ENCODE measurements around the gene NUDC. TPM values are rescaled to one million over a fixed set of nuclear protein-coding genes. Genes with fewer than 3 reads are reported as not detected.
A peak's percentile ranks its signal among the peaks of the same experiment; 100 is the strongest.

NUDC gene
- total RNA-seq, 1 donor from 2014 or later = 23.2 TPM

- no peak for TF ChIP-seq CTCF (IDR thresholded peaks at IDR 0.05; ENCODE audit: insufficient read depth, low read length, severe bottlenecking)
- no peaks in the 10 kb centered on the region for H3K27me3 ChIP-seq (ENCODE audit: control insufficient read depth, insufficient read depth, low read length)
- no peak for DNase-seq (ENCODE audit: low read depth)
- FAIRE-seq = no peak
- no peak overlapping the region for H3K4me3 ChIP-seq (ENCODE audit: low read depth, low read length)
- peaks cover 25% of the 10 kb centered on the region for H3K36me3 ChIP-seq (ENCODE audit: control insufficient read depth, insufficient read depth, low read length)
Measured at GRCh38 chr1:26882696-26883463, 38.7 kb upstream of the NUDC start.

- H3K27me3 ChIP-seq (ENCODE audit: control insufficient read depth, insufficient read depth, low read length) = no peaks in the 10 kb centered on the region
- no peak overlapping the region for H3K4me3 ChIP-seq (ENCODE audit: low read depth, low read length)
- no peak for FAIRE-seq
- peaks cover 30% of the 10 kb centered on the region for H3K36me3 ChIP-seq (ENCODE audit: control insufficient read depth, insufficient read depth, low read length)
- TF ChIP-seq CTCF (IDR thresholded peaks at IDR 0.05; ENCODE audit: insufficient read depth, low read length, severe bottlenecking) = peak; percentile 59
- peak; percentile 41 for DNase-seq (ENCODE audit: low read depth)
Measured at GRCh38 chr1:26887125-26887524, 34.4 kb upstream of the NUDC start.

GRCh38 chr1:26888231-26888630 is 33.3 kb upstream of the NUDC start:
- DNase-seq (ENCODE audit: low read depth) (no peak), FAIRE-seq (no peak)
- Histone ChIP-seq H3K36me3 (ENCODE audit: control insufficient read depth, insufficient read depth, low read length) (peaks cover 29% of the 10 kb centered on the region), H3K27me3 (ENCODE audit: control insufficient read depth, insufficient read depth, low read length) (no peaks in the 10 kb centered on the region), H3K4me3 (ENCODE audit: low read depth, low read length) (no peak overlapping the region)
- TF ChIP-seq CTCF (IDR thresholded peaks at IDR 0.05; ENCODE audit: insufficient read depth, low read length, severe bottlenecking) = no peak

GRCh38 chr1:26889551-26890466 is 31.7 kb upstream of the NUDC start, which contains the start of gene GPN2:
Gene GPN2 (minus strand): TSS chr1:26890283. CDS start chr1:26890096, 187 bp downstream.
- no peak for TF ChIP-seq CTCF (IDR thresholded peaks at IDR 0.05; ENCODE audit: insufficient read depth, low read length, severe bottlenecking)
- H3K4me3 ChIP-seq (ENCODE audit: low read depth, low read length) = peak within 1 kb of the TSS; percentile 82
- DNase-seq (ENCODE audit: low read depth) (peak; percentile 75), FAIRE-seq (no peak)
- no peaks in the 10 kb centered on the region for H3K27me3 ChIP-seq (ENCODE audit: control insufficient read depth, insufficient read depth, low read length)
- H3K36me3 ChIP-seq (ENCODE audit: control insufficient read depth, insufficient read depth, low read length) = peaks cover 22% of the 10 kb centered on the region

GRCh38 chr1:26890467-26890796 is 31.1 kb upstream of the NUDC start:
- DNase-seq (ENCODE audit: low read depth) (no peak), FAIRE-seq (no peak)
- TF ChIP-seq CTCF (IDR thresholded peaks at IDR 0.05; ENCODE audit: insufficient read depth, low read length, severe bottlenecking) = no peak
- peaks cover 21% of the 10 kb centered on the region for H3K36me3 ChIP-seq (ENCODE audit: control insufficient read depth, insufficient read depth, low read length)
- peak overlapping the region; percentile 82 for H3K4me3 ChIP-seq (ENCODE audit: low read depth, low read length)
- H3K27me3 ChIP-seq (ENCODE audit: control insufficient read depth, insufficient read depth, low read length) = no peaks in the 10 kb centered on the region
